Bone marrow (tissue), 2 donors: ENCODE data around the gene RUNDC1.
"Not testable (repeated sequence)": the region's sequence is repeated elsewhere in the genome, so short reads cannot be mapped to it uniquely, and the experiment has no call there.

Source experiments
- DNase-seq, 2 donors: peaks; one replicate each; lab custom pipeline; 2025; lab: John Stamatoyannopoulos, UW

Gene RUNDC1

GRCh38 chr17:42980274-42980765 lies at the start of gene RUNDC1:
RUNDC1 (plus strand) TSS chr17:42980565; CDS start chr17:42980577, 12 bp downstream.
- peak; percentile 64 to 67 for DNase-seq

- peak in 1 of 2 donors; percentile 69 for DNase-seq
These were observed 42.4 kb upstream of the RUNDC1 start for GRCh38 chr17:42937712-42938596.

- no peak for DNase-seq
These were observed 36.2 kb upstream of the RUNDC1 start for GRCh38 chr17:42944211-42944610.

- no peak for DNase-seq
These were observed 33.6 kb upstream of the RUNDC1 start for GRCh38 chr17:42946812-42947211.

- DNase-seq: no peak
These were observed 30.2 kb upstream of the RUNDC1 start for GRCh38 chr17:42950044-42950783.

- no peak for DNase-seq
These were observed 26.7 kb upstream of the RUNDC1 start for GRCh38 chr17:42953669-42954068.

GRCh38 chr17:42964161-42964932 lies 16.0 kb upstream of the RUNDC1 start, which contains the start of gene AARSD1:
AARSD1 (minus strand) TSS chr17:42964454; CDS start chr17:42964440, 14 bp downstream.
- peak; percentile 54 to 91 for DNase-seq

GRCh38 chr17:42967925-42968324 lies 12.4 kb upstream of the RUNDC1 start:
- no peak for DNase-seq

GRCh38 chr17:42969001-42969581 lies 11.3 kb upstream of the RUNDC1 start:
- DNase-seq: no peak

GRCh38 chr17:42971589-42971988 lies 8.8 kb upstream of the RUNDC1 start:
- DNase-seq: no peak

- DNase-seq: not testable (repeated sequence)
These were observed 7.0 kb upstream of the RUNDC1 start for GRCh38 chr17:42973323-42973722.

- no peak for DNase-seq
These were observed 5.1 kb upstream of the RUNDC1 start for GRCh38 chr17:42975265-42975664.

GRCh38 chr17:42975701-42976100 lies 4.7 kb upstream of the RUNDC1 start:
- not testable (repeated sequence) for DNase-seq

GRCh38 chr17:42979511-42980273 lies 673 bp upstream of the RUNDC1 start, which contains the start of gene PTGES3L:
PTGES3L (minus strand) TSS chr17:42980080; CDS start chr17:42980053, 27 bp downstream.
- DNase-seq: no peak

GRCh38 chr17:42980766-42981397 lies 517 bp downstream of the RUNDC1 start:
- peak in 1 of 2 donors; percentile 31 for DNase-seq

- DNase-seq: no peak
These were observed 1.9 kb downstream of the RUNDC1 start for GRCh38 chr17:42982266-42982665.

GRCh38 chr17:42985225-42985624 lies 4.9 kb downstream of the RUNDC1 start:
- DNase-seq: peak in 1 of 2 donors; percentile 68

GRCh38 chr17:42989141-42989540 lies 8.8 kb downstream of the RUNDC1 start:
- DNase-seq: no peak

- no peak for DNase-seq
These were observed 9.6 kb downstream of the RUNDC1 start for GRCh38 chr17:42989726-42990652.
